Neural cell (in vitro differentiated cells): Measurements from ENCODE around the gene CPPED1.
A peak's percentile ranks its signal among the peaks of the same experiment; 100 is the strongest.

Experiments
- CTCF ChIP-seq: fragments of 450-650 bp; IDR thresholded peaks from 2 replicates; pipeline ENCODE4 v1.5.1; 2014; ENCODE audit warnings: antibody characterized with exemption, mild to moderate bottlenecking, moderate library complexity; ENCODE audit not compliant: poor library complexity, severe bottlenecking
- EP300 ChIP-seq: fragments of 450-650 bp; conservative IDR thresholded peaks from 2 replicates; pipeline ENCODE4 v1.6.1; 2014; ENCODE audit warnings: antibody characterized with exemption, mild to moderate bottlenecking, moderate library complexity; ENCODE audit not compliant: poor library complexity, severe bottlenecking
- EZH2 ChIP-seq: fragments of 200-600, 300-800 bp; shearing (Covaris generic), sonication (generic); IDR thresholded peaks from 2 replicates; pipeline ENCODE4 v1.6.1; 2014; ENCODE audit warnings: antibody characterized with exemption, low read length, borderline replicate concordance, mild to moderate bottlenecking; ENCODE audit not compliant: insufficient read depth, poor library complexity, severe bottlenecking
- POLR2AphosphoS5 ChIP-seq: IDR thresholded peaks from 2 replicates; pipeline ENCODE4 v1.6.1; 2012

DNA sequence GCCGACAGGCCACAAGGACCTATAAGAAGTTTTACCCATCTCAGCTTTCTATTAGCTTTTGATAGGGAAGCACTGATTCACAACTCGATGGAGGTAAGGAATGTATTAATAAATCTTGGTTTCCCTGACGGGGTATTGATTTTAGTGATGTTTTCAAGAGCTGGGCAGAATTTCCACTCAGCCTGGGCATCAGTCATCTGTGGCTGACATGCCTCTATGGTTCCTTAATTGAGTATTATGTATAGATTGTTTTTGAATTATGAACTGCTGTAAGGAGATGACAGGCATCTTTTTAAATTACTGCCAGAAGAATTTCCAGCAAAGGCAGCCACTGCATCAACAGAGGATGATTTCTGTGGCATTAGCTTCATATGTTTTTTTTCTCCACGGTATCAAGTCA is 128.6 kb downstream of the CPPED1 start:
- TF ChIP-seq EZH2 (no peak), EP300 (peak; percentile 36), CTCF (no peak), POLR2AphosphoS5 (no peak)
